IMR-90 (cell line): Measurements from ENCODE around the gene FAS.

Source experiments
- BHLHE40 ChIP-seq: fragments of 150-350 bp; IDR thresholded peaks from 2 replicates; pipeline ENCODE4 v1.6.1; 2016; ENCODE audit warnings: mild to moderate bottlenecking, low read depth, low read length
- CEBPB ChIP-seq: IDR thresholded peaks from 2 replicates; pipeline ENCODE4 v1.6.1; 2012; ENCODE audit warnings: low read depth, low read length, improper control_type of control experiment
- FOS ChIP-seq: fragments of 150-350 bp; IDR thresholded peaks from 2 replicates; pipeline ENCODE4 v1.6.1; 2016; ENCODE audit warnings: low read depth, low read length
- MAZ ChIP-seq: IDR thresholded peaks from 2 replicates; pipeline ENCODE4 v1.6.1; 2012; ENCODE audit warnings: low read depth, mild to moderate bottlenecking, low read length, improper control_type of control experiment, moderate library complexity, borderline replicate concordance
- MXI1 ChIP-seq: IDR thresholded peaks from 2 replicates; pipeline ENCODE4 v1.6.1; 2012; ENCODE audit warnings: low read depth, mild to moderate bottlenecking, low read length, moderate library complexity, borderline replicate concordance
- POLR2A ChIP-seq: IDR thresholded peaks from 2 replicates; pipeline ENCODE4 v1.6.1; 2012; ENCODE audit warnings: mild to moderate bottlenecking, low read depth, low read length
- RAD21 ChIP-seq: IDR thresholded peaks from 2 replicates; pipeline ENCODE4 v1.6.1; 2012; ENCODE audit warnings: low read length, improper control_type of control experiment
- RCOR1 ChIP-seq: IDR thresholded peaks from 2 replicates; pipeline ENCODE4 v1.6.1; 2012; ENCODE audit warnings: mild to moderate bottlenecking, low read length, improper control_type of control experiment; ENCODE audit not compliant: insufficient replicate concordance
- RFX5 ChIP-seq: IDR thresholded peaks from 2 replicates; pipeline ENCODE4 v1.8.0; 2012; ENCODE audit warnings: low read depth, mild to moderate bottlenecking, low read length, moderate library complexity
- SMC3 ChIP-seq: fragments of 150-350 bp; IDR thresholded peaks from 2 replicates; pipeline ENCODE4 v1.6.1; 2016; ENCODE audit warnings: low read depth, mild to moderate bottlenecking, antibody characterized with exemption, low read length, moderate library complexity
- TF ChIP-seq, protein P1 (sequence below): conservative IDR thresholded peaks from 2 replicates; pipeline ENCODE4 v1.5.1; 2012; ENCODE audit warnings: mild to moderate bottlenecking, low read depth, low read length, improper control_type of control experiment
- TF ChIP-seq, protein P2 (sequence below): fragments of 150-350 bp; IDR thresholded peaks from 2 replicates; pipeline ENCODE4 v1.6.1; 2016; ENCODE audit warnings: low read depth, mild to moderate bottlenecking, low read length, moderate library complexity, borderline replicate concordance
- TF ChIP-seq, protein P3 (sequence below): fragments of 150-350 bp; IDR thresholded peaks from 2 replicates; pipeline ENCODE4 v1.6.1; 2017; ENCODE audit warnings: mild to moderate bottlenecking, antibody characterized with exemption, low read length, low read depth

DNA sequence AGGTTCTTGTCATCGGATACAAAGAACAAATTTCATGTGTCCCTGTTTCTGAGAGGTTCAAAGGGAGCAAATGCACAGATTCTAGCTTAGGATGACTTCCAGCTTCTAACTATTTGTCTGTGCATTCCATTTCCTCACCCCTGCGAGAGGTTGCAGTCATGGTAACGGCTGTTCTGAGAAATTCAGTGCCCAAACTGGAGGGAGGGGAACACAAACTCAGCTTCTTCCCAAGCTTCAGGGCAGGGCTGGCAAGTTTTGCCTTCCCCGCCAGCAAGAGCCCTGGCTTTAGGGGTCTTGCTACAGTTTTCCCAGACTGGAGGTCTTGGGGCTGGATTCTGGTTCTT, 11.1 kb downstream of the FAS start:
- TF ChIP-seq, protein P1, sequence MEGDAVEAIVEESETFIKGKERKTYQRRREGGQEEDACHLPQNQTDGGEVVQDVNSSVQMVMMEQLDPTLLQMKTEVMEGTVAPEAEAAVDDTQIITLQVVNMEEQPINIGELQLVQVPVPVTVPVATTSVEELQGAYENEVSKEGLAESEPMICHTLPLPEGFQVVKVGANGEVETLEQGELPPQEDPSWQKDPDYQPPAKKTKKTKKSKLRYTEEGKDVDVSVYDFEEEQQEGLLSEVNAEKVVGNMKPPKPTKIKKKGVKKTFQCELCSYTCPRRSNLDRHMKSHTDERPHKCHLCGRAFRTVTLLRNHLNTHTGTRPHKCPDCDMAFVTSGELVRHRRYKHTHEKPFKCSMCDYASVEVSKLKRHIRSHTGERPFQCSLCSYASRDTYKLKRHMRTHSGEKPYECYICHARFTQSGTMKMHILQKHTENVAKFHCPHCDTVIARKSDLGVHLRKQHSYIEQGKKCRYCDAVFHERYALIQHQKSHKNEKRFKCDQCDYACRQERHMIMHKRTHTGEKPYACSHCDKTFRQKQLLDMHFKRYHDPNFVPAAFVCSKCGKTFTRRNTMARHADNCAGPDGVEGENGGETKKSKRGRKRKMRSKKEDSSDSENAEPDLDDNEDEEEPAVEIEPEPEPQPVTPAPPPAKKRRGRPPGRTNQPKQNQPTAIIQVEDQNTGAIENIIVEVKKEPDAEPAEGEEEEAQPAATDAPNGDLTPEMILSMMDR: no peak
- TF ChIP-seq RAD21 (no peak), MXI1 (no peak), RCOR1 (no peak), POLR2A (no peak), FOS (no peak), RFX5 (no peak), MAZ (no peak), SMC3 (no peak), BHLHE40 (no peak), CEBPB (no peak)
- TF ChIP-seq, protein P2, sequence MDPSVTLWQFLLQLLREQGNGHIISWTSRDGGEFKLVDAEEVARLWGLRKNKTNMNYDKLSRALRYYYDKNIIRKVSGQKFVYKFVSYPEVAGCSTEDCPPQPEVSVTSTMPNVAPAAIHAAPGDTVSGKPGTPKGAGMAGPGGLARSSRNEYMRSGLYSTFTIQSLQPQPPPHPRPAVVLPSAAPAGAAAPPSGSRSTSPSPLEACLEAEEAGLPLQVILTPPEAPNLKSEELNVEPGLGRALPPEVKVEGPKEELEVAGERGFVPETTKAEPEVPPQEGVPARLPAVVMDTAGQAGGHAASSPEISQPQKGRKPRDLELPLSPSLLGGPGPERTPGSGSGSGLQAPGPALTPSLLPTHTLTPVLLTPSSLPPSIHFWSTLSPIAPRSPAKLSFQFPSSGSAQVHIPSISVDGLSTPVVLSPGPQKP: no peak
- TF ChIP-seq, protein P3, sequence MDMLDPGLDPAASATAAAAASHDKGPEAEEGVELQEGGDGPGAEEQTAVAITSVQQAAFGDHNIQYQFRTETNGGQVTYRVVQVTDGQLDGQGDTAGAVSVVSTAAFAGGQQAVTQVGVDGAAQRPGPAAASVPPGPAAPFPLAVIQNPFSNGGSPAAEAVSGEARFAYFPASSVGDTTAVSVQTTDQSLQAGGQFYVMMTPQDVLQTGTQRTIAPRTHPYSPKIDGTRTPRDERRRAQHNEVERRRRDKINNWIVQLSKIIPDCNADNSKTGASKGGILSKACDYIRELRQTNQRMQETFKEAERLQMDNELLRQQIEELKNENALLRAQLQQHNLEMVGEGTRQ: no peak
